Right renal pelvis (tissue), 4 donors: ENCODE data around the gene CUL4B. TPM values are rescaled to one million over a fixed set of nuclear protein-coding genes. Genes with fewer than 3 reads are reported as not detected.
A peak's percentile ranks its signal among the peaks of the same experiment; 100 is the strongest.
"Not testable (repeated sequence)": the region's sequence is repeated elsewhere in the genome, so short reads cannot be mapped to it uniquely, and the experiment has no call there.

Experiments used
- DNase-seq, 4 donors: peaks; one replicate each; pipeline ENCODE4 v3.0.0-alpha.2; 2013; ENCODE audit warnings: low read depth in 4 of 4, low spot score in 3 of 4, missing footprints in 1 of 4
- polyA plus RNA-seq, 4 donors: library from polyadenylated mRNA; unstranded; fragments of 120-200 nt; gene quantifications; one replicate each; pipeline ENCODE4 v1.2.1, GENCODE V29; 2013; ENCODE audit not compliant: insufficient read length in 4 of 4

Gene CUL4B
- polyA plus RNA-seq, 4 donors = 63.4 to 80.7 (median 77.6) TPM

DNA sequence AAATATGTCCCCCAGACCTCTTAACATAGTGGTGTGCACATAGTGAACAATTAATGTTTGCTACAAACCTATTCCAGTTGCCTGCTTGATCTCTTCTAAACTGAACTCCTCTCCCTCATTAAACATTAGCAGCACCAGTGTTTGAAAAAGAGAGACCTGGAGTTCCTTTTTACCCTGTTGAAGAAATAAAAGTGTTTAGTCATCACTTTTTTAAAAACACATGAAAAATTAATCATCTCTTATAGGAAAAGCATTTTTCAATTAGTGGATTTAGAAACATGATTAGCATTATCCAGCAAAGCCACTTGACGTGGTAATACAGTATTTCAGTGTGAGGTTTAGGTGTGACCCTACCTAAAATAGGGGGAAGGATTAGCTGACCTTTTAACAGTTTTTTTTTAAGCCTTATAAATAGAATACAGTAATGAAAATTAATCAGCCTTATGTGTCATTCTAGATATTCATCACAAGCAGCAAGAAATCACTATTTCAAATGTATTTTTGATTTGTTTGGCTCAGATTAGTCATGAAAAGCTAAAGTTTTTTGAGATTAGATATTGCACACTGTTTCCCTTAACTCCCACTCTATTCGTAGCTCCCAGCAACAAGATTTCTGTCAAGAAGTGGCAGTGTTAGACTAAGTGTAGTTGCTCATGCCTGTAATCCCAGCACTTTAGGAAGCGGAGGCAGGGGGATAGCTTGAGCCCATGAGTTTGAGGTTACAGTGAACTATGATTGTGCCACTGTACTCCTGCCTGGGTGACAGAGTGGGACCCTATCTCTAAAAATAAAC is 26.2 kb downstream of the CUL4B start:
- DNase-seq = no peak

DNA sequence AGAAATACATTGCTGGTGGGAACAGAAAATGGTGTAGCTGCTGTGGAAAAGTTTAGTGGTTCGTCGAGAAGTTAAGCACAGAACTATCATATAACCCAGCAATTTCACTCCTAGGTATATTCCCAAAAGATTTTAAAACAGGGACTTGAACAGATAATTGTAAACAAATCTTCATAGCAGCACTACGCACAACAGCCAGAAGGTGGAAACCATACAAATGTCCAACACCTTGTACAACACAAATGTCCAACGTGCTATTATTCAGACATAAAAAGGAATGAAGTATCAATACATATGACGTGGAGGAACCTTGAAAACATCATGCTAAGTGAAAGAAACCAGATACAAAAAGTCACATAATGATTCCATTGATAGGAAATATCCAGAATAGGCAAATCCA is 37.9 kb downstream of the CUL4B start:
- no peak for DNase-seq

DNA sequence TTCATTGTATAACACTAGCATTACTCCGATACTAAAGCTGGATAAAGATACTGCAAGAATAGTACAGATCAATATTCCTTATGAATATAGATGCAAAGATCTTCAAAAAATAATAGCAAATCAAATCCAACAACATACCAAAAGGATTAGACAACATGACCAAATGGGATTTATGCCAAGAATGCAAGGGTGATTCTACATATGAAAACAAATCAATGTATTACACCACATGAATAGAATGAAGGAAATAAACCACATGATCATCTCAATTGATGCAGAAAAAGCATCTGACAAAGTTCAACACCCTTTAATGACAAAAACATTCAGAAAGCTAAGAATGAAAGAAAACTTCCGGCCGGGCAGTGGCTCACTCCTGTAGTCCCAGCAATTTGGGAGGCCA is 42.8 kb downstream of the CUL4B start:
- no peak for DNase-seq

DNA sequence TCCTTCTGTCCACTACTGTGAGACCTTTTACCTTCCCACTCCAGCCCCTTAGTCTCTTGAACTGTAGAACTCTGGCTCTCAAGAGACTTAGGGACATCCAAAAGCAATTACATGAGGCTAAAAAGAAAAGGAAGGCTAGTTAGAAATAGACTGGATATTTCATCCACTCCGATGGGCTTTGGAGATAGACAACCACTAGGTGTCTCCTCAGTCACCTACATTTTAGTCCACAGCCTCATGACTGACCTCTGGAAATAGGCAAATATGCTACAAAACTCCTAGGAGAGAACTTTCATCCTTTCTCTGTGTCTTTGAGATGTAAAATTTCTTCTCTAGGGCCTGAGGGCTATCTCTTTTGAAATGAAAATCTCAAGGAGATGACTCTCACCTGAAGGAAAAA is 46.5 kb downstream of the CUL4B start:
- DNase-seq = no peak

DNA sequence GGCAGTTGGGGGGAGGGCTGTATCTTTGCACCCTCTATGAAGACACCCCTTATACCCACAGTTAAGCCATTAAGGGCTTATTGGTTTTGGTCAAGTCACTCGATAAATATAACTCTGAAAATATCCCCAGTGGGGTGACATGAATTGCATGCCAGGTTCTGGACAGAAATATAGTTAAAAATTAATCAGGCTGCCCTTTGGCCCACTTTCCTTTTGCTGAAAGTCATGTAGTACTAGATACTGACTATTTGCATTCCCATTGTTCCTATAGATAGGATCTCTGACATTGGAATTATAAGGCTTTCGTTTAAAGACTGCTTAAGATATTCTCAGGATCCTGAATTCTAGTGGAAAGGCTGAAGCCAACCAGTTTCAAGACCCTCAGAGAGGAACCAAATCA is 48.1 kb downstream of the CUL4B start:
- no peak for DNase-seq

DNA sequence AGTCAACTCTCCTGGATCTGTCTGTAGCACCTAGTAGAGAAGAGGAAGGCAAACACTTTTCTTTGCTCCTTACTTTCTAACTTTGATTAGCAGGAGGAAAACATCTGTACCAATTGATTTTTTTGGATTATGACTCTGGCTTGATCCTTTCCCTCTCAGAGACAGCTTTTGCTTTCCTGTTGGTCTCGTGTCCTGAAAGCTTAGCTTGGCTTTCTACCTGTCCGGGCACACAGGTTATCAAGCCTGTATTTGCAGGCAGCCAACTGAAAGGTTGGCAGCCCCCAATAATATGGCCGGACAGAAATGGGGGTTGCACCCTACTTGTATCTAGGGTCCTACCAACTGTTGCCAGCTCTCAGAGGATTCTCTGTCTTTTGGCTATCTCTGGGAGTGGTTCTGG is 48.5 kb downstream of the CUL4B start:
- DNase-seq = no peak

DNA sequence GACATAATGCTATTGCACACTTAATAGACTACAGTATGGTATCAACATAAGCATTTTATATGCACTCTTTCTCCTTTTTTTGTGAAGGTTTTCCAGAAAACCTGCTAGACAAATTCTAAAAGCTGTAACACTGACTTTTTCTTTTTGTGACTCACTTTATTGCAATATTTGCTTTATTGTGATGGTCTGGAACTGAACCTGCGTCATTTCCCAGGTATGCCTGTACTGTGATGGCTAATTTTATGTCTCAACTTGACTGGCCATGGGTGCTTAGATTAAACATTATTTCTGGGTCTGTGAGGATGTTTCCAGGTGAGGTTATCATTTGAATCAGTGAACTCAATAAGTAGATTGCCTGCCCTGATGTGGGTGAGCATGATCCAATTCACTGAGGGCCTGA is 56.2 kb downstream of the CUL4B start:
- no peak for DNase-seq

DNA sequence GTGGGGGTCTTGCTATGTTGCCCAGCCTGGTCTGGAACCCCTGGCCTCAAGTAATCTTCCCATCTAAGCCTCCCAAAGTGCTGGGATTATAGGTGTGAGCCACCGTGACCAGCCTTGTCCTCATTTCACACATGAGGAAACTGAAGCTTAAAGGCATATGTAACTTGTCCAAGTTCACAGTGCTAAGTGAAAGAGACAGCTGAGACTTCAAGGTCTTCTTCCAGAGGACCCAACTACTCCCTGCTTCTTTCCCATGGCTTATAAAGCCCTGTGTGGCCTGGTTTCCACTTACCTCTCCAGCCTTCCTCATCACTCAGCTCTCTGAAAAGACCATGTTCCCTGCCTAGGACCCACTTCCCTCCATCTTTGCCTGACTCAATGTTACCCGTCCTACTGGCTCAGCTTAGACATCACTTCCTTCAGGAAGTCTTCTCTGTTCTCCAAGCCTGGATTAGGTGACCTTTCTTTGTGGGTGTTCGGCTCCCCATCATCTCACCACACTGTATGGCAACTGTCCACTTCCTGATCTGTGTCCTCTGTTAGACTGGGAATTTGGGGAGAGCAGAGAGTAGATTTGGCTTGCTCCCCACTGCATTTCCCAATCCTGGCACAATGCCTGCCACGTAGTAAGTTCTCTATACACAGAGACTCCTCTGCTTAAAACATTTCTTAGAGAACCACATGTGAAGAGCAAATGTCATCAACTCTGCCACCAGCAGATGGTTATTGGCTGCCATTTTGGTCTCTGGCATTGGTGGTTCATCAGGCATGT is 61.3 kb downstream of the CUL4B start:
- DNase-seq = no peak

DNA sequence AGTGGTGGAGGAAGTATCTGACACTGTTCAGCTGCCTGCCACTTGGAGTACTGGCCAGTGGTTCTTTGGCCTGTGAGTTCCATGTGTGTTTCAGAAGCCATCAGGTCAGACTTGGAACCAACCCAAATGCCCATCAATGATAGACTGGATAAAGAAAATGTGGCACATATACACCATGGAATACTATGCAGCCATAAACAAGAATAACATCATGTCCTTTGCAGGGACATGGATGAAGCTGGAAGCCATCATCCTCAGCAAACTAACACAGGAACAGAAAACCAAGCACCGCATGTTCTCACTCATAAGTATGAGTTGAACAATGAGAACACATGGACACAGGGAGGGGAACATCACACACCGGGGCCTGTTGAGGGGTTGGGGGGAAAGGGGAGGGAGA is 70.6 kb downstream of the CUL4B start:
- not testable (repeated sequence) for DNase-seq

DNA sequence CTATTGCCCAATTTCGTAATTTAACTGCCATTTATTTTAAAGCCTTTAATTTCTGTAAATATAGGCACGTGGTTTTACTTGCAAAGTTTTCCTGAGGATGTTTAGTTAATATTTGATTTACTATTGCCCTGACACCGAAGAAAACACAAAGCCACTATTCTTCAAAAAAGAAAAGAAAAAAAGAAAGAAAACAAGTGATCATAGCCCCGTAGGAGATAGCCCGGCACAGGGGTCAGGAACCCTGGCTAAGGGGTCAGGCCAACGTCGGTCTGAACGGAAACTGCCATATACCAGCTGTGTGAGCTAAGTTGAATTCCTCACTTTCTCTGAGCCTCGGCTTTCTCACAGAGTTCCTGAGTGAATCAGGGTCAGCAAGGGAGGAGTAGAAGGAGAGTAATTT is 74.0 kb downstream of the CUL4B start:
- no peak for DNase-seq

DNA sequence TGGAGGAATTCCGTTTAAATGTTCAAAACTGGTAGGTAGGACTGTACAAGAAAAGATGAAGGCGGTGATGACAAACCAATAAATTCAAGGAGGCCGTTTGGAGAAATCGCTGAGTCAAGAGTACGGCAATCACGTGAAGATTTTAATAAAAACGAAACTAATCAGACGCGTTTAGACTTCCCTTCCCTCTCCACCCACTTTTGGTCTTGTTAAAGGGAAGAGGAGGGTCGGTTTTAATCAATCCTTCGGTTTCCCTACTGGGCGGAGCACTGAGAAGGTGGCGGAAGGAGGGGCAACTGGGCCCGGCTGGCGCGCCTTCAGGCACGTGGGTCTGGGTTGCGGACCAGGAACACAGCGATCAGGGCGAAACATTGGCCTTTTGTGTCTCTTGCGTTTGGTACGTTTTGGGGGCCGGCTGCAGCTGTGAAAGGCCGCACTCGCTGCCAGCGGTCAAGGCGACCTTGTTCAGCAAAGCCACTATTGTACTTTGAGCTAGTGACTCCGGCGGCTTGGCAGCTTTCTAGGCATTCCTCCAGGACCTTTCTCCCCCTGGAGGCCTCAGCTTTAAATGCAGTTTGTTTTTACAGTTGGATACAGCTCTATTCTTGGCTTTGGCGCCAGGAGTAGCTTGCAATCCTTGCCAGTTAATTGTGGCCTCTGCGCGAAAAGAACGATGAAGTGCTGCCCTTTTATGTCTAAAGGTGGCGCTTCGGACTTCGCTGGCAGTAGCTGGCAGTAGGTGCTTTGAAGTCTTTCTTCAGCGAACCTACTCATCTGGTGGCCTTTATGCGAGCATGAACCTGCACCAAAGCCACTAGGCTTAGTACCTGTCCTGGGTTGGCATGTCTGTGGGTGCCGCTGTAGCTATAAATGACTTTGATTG is 74.9 kb downstream of the CUL4B start:
- peak; percentile 40 to 64 (median 51) for DNase-seq

DNA sequence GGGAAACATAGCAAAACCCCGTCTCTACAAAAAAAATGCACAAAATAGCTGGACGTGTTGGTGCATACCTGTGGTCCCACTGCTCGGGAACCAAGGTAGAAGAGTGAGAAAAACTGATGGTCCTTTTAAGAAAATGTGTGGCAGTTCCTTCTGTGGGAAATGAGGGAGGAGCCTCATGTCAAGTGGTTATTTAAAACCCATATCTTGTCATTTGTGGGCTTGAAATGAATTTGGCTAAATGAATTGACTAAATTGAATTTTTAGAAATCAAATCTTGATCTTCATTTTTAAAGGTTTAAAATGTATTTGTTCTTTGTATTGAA is 75.5 kb downstream of the CUL4B start:
- no peak for DNase-seq

DNA sequence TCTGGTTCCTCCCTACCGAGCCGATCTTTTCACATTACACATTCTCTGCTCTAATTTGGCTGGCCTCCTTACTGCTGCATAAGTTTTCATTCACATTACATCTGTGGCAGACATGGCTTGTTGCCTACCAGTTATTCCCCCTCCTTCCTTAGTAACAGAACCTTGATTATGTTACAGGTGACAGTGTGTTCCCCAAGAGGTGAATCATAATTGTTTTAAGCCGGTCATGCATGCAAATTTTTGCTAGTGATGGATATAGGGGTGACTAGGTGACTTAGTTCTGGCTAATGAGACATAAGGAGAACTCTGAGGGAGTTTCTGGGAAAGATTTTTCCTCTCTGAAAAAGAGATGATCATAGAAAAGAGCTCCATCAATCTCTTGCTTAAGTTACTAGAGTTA is 83.3 kb downstream of the CUL4B start:
- DNase-seq = no peak

DNA sequence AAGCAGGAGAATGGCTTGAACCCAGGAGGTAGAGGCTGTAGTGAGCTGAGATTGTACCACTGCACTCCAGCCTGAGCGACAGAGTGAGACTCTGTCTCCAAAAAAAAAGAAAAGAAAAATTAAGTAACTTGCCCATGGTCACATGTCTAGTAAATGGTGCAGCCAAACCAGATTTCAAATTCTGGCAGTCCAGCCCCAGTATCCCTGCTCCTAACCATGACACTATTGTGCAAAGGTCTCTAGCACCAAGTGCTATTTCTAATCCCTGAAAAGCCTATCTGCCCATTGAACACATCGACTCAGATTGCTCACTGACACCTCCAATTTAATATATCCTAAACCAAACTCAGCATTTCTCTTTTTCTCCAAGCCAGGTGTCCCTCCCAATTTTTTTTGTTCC is 84.0 kb downstream of the CUL4B start:
- DNase-seq = no peak

DNA sequence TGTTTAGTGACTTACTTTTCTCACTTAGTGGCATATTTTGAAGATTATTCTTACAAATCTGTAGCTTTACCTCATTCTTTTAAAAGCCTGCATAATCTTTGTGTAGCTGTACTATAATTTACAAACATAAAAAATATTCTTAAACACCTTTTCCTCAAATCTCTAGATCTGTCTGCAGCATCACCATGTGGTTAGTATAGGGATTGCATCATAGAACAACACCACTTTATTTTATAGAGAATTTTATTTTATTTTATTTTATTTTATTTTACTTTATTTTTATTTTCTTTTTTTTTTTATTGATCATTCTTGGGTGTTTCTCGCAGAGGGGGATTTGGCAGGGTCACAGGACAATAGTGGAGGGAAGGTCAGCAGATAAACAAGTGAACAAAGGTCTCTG is 85.3 kb downstream of the CUL4B start:
- not testable (repeated sequence) for DNase-seq

Other genes starting within 250 kb of the CUL4B start
- under 1 TPM; 0.39 to 0.96 (median 0.59) TPM for gene TMEM255A, start 249.5 kb downstream of the CUL4B start, polyA plus RNA-seq
- under 1 TPM in 3 of 4 donors, not detected in 1; 0.01 to 0.07 (median 0.07) TPM for gene ATP1B4, start 198.9 kb downstream of the CUL4B start, polyA plus RNA-seq
- 100 to 1,000 TPM; 151 to 189 (median 167) TPM for gene LAMP2, start 91.7 kb downstream of the CUL4B start, polyA plus RNA-seq
- gene MCTS1, start 43.1 kb upstream of the CUL4B start, polyA plus RNA-seq = 10 to 100 TPM; 48.3 to 60.9 (median 55.8) TPM
- gene C1GALT1C1, start 69.1 kb upstream of the CUL4B start, polyA plus RNA-seq = 10 to 100 TPM; 32.3 to 39.4 (median 34.6) TPM